ENCODE measurements around the gene NCKAP5.

GRCh38 chr2:133412694-133413093, 155.6 kb downstream of the NCKAP5 start:
- no peak for TF ChIP-seq CTCF (IDR thresholded peaks at IDR 0.05)
- TF ChIP-seq CBX2 (IDR thresholded peaks at IDR 0.05; ENCODE audit: borderline replicate concordance, low read depth), result no peak
- TF ChIP-seq MAX (IDR thresholded peaks at IDR 0.05), result no peak
- no peak for TF ChIP-seq ELK1 (IDR thresholded peaks at IDR 0.05; ENCODE audit: low read depth, low read length)
- TF ChIP-seq BCL3 (IDR thresholded peaks at IDR 0.05), result no peak
- TF ChIP-seq KDM1A (IDR thresholded peaks at IDR 0.05; ENCODE audit: low read depth), result no peak
- no peak for TF ChIP-seq RFX5 (IDR thresholded peaks at IDR 0.05)
- no peak for TF ChIP-seq MYC (IDR thresholded peaks at IDR 0.05; ENCODE audit: borderline replicate concordance, low read length)
- no peak; a peak in 2 of 5 replicates for TF ChIP-seq RAD21 (conservative IDR thresholded peaks at IDR 0.05 in 1 of 2, IDR thresholded peaks at IDR 0.05 in 1 of 2)

Data from A549 (cell line).